Measurements from ENCODE around the gene C16orf92.

C16orf92 gene

GRCh38 chr16:29989111-29989858 is 33.7 kb upstream of the C16orf92 start:
- no peak for DNase-seq (ENCODE audit: low spot score)

DNA sequence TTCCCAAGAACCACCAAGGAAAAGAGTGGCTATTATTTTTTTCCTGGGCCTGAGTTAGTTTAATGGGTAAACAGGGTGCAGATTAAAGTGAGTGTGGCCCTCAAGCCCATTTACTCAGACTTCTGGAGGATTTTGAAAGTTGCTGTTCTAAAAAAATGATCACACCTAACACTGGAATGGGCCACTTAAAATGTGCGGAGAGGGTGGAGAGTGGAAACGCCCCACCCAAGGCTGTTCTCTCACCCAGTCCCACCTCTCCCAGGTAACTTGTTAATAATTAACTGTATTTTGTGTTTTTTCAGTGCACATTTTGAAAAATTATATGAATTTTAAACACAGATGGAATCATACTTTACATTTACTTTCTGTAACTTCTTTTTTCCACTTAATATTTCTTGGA is 33.0 kb upstream of the C16orf92 start:
- no peak for DNase-seq (ENCODE audit: low spot score)

DNA sequence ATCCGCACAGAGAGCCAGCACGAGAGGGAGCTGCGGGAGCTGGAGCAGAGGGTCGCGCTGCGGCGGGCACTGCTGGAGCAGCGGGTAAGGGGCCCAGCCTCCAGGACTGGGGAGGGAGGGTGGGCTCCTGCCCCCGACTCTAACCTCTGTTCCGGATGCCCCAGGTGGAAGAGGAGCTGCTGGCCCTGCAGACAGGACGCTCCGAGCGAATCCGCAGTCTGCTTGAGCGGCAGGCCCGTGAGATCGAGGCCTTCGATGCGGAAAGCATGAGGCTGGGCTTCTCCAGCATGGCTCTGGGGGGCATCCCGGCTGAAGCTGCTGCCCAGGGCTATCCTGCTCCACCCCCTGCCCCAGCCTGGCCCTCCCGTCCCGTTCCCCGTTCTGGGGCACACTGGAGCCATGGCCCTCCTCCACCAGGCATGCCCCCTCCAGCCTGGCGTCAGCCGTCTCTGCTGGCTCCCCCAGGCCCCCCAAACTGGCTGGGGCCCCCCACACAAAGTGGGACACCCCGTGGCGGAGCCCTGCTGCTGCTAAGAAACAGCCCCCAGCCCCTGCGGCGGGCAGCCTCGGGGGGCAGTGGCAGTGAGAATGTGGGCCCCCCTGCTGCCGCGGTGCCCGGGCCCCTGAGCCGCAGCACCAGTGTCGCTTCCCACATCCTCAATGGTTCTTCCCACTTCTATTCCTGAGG is 32.0 kb upstream of the C16orf92 start:
- no peak for DNase-seq (ENCODE audit: low spot score)

GRCh38 chr16:29991571-29991904 is 31.5 kb upstream of the C16orf92 start:
- DNase-seq (ENCODE audit: low spot score) = no peak

- no peak for DNase-seq (ENCODE audit: low spot score)
Measured at GRCh38 chr16:29992344-29992967, 30.5 kb upstream of the C16orf92 start.

DNA sequence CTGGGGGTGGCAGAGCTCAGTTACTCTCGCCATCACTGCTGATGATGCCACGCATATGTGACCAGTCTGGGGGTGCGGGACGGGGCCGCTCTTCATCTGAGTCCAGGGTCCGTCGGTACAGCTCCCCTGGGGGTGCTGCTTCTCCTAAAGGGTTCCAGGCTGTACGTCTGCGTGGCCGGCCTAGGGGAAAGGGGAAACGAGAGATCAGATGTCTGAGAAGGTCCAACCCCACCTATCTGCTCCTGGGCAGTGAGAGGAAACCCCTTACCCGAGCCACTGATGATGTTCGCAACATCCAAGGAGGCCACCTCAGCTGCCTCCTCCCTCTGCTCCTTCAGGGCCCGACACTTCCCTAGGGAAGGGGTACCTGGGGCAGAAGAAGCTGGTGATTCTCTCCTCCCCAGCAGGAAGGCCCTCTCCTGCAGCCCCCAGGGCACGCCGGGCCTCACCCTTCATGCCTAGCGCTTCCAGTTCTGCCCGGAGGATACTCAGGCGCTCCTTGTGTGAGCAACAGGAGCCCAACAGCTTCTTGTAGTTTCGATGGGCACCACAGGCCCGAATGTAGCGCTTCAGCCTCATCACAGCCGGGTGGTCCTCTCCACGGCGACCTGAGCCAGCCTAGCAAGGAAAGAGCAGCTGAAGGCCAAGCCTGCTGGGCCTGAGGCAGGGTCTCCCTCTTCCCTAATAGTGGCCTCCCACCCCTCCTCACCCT is 29.7 kb upstream of the C16orf92 start:
- no peak for DNase-seq (ENCODE audit: low spot score)

- DNase-seq (ENCODE audit: low spot score) = no peak
Measured at GRCh38 chr16:29993903-29994599, 28.9 kb upstream of the C16orf92 start.

DNA sequence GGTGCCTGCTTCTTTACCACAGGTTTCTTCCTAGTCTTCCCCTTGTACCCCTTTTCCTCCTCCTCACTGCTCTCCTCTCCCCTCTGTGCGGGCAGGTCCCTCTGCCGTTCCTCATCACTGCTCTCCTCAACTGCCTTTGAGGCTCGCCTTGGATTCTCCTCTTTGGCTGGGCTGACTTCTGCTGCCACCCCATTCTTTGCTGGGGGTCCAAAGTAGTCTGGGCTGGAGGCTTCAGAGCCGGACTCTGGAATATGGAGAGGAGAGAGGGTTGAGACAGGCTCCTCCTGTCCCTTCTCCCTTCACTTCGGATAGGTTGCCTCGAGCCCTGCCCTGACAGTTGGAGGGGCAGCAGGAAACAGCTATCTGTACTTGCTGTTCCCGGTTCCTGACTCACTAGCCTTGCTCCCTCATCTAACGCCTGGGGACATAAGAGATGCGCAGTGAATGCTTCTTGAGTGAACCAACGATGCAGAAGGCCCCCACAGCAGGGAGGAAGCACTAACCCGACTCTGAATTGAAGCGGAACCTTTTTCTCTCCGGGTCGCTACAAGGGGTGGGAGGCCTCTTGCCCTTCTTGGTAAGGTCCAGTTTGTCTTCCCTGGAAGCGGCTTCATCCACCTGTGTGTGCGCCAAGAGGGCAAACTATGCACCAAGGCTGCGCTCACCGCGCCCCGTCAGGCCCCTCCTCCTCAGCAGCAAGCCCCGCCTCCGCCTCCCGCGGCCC is 28.2 kb upstream of the C16orf92 start:
- peak; percentile 81 for DNase-seq (ENCODE audit: low spot score)

DNA sequence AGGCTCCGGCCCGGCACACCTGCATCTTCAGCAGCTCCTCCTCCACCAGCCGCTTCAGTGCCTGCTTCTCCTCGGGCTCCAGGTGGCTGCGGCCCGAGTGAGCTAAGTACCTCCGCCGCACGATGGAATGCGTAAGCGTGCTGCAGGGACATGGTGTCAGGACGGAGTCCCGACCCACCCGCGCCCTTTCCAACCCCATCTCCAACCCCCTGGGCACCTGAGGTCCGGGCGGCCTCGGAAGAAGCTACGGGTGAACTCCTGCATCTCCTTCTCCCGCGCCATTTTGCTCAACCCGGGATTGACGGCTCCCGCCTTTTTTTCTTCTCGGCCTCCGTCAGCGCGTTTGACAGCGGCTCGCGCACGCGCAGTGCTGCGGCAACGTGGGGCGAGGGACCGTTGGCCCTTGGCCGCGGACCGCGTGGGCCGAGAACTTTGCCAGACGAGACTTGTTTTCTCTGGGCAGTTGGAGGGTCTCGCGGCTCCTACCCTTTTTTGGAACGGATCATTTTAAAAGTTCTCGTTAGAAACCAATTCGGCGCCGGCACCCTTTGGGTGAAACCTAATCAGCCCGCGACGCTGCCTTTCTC is 27.6 kb upstream of the C16orf92 start, which contains the start of gene HIRIP3:
TSS of gene HIRIP3 (minus strand) at position 294 of the 587 bp plus-strand sequence. CDS start at position 282, 12 bp downstream.
- DNase-seq (ENCODE audit: low spot score) = peak; percentile 87

DNA sequence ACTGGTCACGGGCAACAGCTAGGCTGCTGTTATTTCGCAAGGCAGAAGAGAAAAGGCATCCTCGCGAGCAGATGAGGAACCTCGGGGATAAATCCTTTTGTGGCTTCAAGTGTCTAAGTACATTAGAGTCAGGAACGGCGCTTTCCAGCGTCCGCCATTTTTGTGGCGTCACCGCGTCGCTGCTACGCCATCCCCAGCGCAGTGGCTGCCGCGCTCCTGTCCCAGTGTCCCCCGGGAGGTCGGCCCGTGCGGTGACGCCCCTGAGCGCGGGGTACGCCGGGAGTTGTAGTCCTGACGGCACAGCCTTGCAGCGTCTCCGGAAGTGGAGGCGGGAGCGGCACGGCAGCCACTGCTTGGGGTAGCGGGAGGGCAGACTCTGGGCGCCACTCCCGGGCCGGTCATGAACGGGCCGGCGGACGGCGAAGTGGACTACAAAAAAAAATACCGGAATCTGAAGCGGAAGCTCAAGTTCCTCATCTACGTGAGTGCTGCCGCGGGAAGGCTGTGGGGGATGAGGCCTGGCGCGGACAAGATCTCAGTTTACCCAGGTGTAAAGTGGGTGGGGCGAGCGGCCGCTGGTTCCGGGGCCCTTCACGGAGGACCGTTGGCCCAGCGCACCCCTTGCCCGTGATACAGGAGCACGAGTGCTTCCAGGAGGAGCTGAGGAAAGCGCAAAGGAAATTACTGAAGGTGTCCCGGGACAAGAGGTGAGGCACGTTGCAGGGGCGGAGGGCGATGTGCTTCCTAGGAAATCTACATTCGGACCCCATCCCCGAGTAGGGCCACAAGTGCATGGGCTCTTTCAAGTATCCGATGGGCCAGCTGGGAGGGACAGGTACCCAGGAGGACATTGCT is 26.9 kb upstream of the C16orf92 start, which contains the start of gene INO80E:
TSS of gene INO80E (plus strand) at position 331 of the 855 bp plus-strand sequence. CDS start at position 401, 70 bp downstream.
- peak; percentile 97 for DNase-seq (ENCODE audit: low spot score)

DNA sequence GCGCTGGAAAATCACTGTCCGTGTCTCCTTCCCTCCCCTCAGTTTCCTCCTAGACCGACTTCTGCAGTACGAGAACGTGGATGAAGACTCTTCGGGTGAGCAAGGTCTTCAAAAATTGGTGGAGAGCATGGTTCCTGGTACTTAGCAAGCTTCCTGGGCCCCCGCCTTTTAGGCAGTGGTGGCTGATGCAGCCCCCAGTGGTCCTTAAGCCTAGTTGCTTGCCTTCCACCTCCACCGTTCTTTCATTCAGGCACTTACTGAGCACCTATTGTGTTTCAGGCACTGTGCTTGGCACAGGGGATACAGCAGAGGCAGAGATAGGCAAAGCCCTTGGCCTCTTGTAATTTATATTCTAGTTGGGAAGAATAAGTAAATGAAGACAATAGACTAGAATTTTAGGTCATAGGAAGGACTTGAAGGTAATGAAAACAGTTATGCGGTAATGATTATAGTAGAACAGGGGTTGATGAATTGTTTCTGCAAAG is 26.2 kb upstream of the C16orf92 start:
- peak; percentile 50 for DNase-seq (ENCODE audit: low spot score)

- DNase-seq (ENCODE audit: low spot score) = no peak
Measured at GRCh38 chr16:29999605-30000004, 23.4 kb upstream of the C16orf92 start.

GRCh38 chr16:30000735-30001631 is 22.0 kb upstream of the C16orf92 start:
- no peak for DNase-seq (ENCODE audit: low spot score)

DNA sequence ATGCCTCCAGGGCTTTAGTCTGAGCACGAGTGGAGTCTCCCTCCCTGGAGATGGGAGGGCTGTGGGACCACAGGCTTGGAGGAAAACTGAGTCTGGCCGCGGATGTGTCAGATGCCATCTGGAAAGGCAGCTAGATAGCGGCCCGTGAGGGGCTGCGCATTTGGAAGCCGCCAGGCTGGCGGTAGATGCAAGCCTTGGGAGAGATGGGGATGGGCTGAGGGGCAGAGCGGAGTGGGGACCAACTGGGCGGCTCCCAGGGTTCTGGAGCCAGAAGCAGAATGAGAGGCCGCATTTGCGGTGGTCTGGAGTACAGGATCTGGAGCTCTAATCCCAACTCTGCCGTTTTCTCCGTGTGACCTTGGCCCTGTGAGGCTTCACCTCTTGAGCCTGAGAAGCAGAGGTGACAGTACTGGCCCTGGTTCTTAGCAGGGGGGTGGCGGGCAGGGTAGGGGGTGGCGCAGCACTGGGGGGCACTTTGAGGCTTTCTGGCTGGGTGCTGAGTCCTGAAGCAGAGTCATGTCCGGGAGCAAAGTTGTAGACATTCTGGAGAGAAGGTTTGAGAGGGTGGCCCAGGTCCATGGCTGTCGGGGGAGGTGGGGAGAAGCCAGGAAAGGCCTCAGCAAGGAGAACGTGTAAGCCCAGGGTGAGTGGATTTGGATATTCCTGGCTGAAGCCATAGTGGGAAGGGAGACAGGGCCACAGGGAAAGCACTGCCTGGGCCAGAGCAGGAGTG is 20.2 kb upstream of the C16orf92 start:
- no peak for DNase-seq (ENCODE audit: low spot score)

DNA sequence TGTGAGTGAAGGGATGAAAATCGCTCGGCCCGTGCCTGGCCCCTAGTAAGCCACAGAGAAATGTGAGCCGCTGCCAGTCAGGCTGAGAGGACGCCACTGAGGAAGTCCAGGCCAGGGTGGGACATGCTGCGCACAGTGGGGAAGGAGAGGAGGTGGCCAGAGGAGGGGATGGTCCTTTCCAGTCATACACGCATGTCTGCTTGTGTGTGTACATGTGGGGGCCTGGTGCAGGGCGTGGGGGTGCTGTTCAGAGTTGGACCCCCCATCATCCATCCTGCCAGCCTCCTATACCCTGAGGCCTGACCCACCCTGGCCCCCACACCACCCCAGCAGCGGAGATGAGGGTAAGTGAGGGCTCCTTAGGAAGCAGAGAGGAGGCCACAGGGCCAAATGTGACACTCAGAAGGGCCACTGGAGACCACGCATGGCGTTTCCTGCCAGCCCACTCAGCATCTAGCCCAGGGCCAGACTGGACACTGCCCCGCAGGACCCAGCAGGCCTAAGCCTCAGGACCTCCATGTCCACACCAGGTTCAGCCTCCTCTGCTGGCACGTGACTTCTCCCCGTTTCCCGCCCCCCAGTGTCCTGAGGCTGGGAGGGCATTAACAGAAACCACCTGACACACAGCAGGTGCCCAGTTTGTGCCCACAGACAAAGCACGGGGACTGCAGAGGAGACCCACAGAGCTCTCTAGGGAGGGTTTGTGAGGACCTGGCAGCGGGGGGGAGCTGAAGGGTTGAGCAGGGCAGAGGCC is 19.2 kb upstream of the C16orf92 start:
- DNase-seq (ENCODE audit: low spot score) = no peak

- no peak for DNase-seq (ENCODE audit: low spot score)
Measured at GRCh38 chr16:30004424-30004776, 18.6 kb upstream of the C16orf92 start.

GRCh38 chr16:30004811-30005242 is 18.2 kb upstream of the C16orf92 start:
- no peak for DNase-seq (ENCODE audit: low spot score)

Data from RKO (cell line).